ENCODE data around the gene PTPRT. TPM values are rescaled to one million over a fixed set of nuclear protein-coding genes. Genes with fewer than 3 reads are reported as not detected.

The PTPRT gene
- total RNA-seq, 4 donors from 2014 or later: 0.72 to 2.5 (median 1.4) TPM

DNA sequence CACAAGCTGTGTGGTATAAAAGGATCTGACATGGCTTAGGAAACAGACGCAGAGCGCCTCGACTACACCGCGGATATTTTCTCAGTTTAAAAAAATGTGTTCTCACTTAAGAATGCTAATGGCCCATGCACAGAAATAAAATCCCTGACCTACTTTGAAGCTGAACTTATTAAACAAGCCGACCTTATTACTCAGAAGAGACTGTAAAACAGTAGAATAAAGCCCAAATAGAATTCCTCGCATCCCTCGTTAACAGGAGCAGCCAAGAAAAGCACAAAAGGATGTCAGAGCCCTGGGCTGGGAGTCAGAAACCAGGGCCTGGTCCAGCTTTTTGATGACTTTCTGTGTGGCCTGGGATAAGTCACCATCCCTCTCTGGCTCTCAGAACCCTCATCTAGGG, 489.3 kb downstream of the PTPRT start:
- no peak for DNase-seq (ENCODE audit: low spot score in 2 of 2)
- no peak overlapping the region for H3K27ac ChIP-seq
- no peaks in the 10 kb centered on the region for H3K27me3 ChIP-seq
- H3K9me3 ChIP-seq: no peaks in the 10 kb centered on the region
- no peaks in the 10 kb centered on the region for H3K4me1 ChIP-seq
- H3K4me3 ChIP-seq: no peak overlapping the region
- no peak for TF ChIP-seq POLR2A (IDR thresholded peaks at IDR 0.05)
- TF ChIP-seq EP300 (IDR thresholded peaks at IDR 0.05): no peak
- TF ChIP-seq, protein P1, sequence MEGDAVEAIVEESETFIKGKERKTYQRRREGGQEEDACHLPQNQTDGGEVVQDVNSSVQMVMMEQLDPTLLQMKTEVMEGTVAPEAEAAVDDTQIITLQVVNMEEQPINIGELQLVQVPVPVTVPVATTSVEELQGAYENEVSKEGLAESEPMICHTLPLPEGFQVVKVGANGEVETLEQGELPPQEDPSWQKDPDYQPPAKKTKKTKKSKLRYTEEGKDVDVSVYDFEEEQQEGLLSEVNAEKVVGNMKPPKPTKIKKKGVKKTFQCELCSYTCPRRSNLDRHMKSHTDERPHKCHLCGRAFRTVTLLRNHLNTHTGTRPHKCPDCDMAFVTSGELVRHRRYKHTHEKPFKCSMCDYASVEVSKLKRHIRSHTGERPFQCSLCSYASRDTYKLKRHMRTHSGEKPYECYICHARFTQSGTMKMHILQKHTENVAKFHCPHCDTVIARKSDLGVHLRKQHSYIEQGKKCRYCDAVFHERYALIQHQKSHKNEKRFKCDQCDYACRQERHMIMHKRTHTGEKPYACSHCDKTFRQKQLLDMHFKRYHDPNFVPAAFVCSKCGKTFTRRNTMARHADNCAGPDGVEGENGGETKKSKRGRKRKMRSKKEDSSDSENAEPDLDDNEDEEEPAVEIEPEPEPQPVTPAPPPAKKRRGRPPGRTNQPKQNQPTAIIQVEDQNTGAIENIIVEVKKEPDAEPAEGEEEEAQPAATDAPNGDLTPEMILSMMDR (IDR thresholded peaks at IDR 0.05): no peak
- no peak for TF ChIP-seq POLR2AphosphoS5 (IDR thresholded peaks at IDR 0.05)
- WGBS: 52% methylated on average over 8 of the region's 8 CpGs
- H3K36me3 ChIP-seq: no peaks in the 10 kb centered on the region

DNA sequence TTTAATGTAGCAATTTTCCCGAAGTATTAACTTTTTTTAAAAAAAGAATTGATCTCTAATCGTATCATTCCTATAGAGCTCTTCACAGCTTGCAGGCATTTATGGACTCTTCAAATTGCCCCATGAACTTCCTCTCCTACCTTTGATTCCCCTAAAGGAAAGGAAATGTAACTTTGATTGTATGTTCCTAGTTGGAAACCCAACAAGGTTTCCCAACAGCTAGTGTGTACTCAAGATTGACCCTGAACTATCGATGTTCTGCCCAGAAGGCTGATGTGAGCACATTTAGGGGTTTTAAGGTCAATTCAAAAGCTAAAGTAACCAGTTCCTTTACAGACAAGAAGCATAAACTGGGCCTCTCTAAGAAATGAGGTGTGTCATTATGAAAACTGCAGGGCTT, 491.7 kb downstream of the PTPRT start:
- Histone ChIP-seq H3K9me3 (no peaks in the 10 kb centered on the region), H3K27me3 (no peaks in the 10 kb centered on the region), H3K36me3 (no peaks in the 10 kb centered on the region), H3K27ac (no peak overlapping the region), H3K4me3 (no peak overlapping the region), H3K4me1 (no peaks in the 10 kb centered on the region)
- no peak for DNase-seq (ENCODE audit: low spot score in 2 of 2)
- TF ChIP-seq, protein P1 (IDR thresholded peaks at IDR 0.05): no peak
- no peak for TF ChIP-seq POLR2AphosphoS5 (IDR thresholded peaks at IDR 0.05)
- TF ChIP-seq POLR2A (IDR thresholded peaks at IDR 0.05): no peak
- no peak for TF ChIP-seq EP300 (IDR thresholded peaks at IDR 0.05)
- 73% methylated on average over 3 of the region's 3 CpGs for WGBS

DNA sequence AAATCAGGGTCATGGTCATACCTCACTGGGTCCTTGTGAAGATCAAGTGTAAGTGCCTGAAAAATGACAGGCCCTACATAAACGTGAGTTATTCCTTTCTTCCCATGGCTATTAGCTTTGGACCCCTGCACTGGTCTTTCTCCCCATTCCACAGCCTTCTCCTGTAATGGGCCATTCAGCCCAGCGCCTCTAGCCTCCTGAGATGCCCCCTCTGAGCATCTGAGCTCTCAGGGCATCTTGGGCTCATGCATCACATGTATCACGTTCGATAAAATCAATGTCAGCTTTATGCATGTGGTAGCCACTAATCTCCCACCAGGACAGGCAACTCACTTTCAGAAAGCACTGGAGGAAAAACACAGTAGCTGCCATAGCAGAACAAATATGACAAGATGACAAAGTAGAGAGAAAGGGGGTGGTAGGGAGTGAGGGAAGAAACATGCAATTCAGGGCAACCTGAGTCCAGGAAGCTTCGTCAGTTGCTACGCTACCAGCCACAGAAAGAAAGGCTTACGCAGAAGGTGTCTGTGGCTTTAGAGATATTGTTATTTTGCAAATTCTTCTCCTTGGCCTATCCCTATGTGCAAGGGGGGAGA, 498.8 kb downstream of the PTPRT start:
- Histone ChIP-seq H3K27me3 (no peaks in the 10 kb centered on the region), H3K27ac (no peak overlapping the region), H3K36me3 (no peaks in the 10 kb centered on the region), H3K9me3 (no peaks in the 10 kb centered on the region), H3K4me1 (no peaks in the 10 kb centered on the region), H3K4me3 (no peak overlapping the region)
- TF ChIP-seq POLR2A (IDR thresholded peaks at IDR 0.05): no peak
- TF ChIP-seq, protein P1 (IDR thresholded peaks at IDR 0.05): no peak
- no peak for TF ChIP-seq EP300 (IDR thresholded peaks at IDR 0.05)
- no peak for TF ChIP-seq POLR2AphosphoS5 (IDR thresholded peaks at IDR 0.05)
- no peak for DNase-seq (ENCODE audit: low spot score in 2 of 2)
- WGBS: 86% methylated on average over 7 of the region's 7 CpGs

DNA sequence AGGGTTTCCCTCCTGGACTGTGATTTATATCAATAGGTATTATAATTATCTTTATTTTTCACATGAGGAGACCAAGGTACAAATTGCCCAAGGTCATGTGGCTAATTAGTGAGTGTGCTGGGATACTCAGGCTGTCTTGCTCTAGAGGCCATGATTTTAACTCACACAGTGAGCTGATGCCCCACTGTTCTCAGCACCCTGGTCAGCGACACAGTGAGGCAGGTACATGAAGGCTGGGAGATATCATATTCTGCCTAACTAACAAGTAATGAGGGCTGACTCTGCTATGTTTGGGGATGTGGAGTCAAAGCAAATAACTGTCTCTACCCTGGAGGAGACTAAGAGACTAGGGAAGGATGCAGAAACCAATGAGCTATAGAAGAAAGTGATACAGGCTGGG, 501.1 kb downstream of the PTPRT start:
- Histone ChIP-seq H3K36me3 (no peaks in the 10 kb centered on the region), H3K9me3 (no peaks in the 10 kb centered on the region), H3K4me1 (no peaks in the 10 kb centered on the region), H3K27ac (no peak overlapping the region), H3K27me3 (no peaks in the 10 kb centered on the region), H3K4me3 (no peak overlapping the region)
- 25% methylated on average over 1 of the region's 1 CpG for WGBS
- DNase-seq (ENCODE audit: low spot score in 2 of 2): no peak
- TF ChIP-seq EP300 (IDR thresholded peaks at IDR 0.05): no peak
- no peak for TF ChIP-seq POLR2AphosphoS5 (IDR thresholded peaks at IDR 0.05)
- TF ChIP-seq POLR2A (IDR thresholded peaks at IDR 0.05): no peak
- TF ChIP-seq, protein P1 (IDR thresholded peaks at IDR 0.05): no peak

DNA sequence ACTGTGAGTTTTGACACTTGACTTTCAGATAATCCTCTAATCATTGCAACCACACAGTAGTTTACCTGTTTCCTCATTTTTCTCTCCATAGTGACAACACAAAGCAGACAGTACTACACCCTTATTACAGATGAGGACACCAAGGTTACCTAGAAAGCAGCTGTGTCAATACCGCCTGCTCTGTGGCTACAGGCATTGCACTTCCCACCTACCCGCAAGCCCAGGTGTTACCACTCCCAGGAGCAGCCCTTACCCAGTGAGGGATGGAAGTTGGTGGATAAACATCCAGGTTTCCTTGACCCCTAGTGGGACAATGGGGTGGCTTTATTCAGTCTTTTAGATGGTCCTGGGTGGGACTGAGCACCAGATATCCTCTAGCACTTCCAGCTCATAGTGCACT, 503.6 kb downstream of the PTPRT start:
- WGBS: 91% methylated on average over 1 of the region's 2 CpGs
- H3K36me3 ChIP-seq: no peaks in the 10 kb centered on the region
- no peaks in the 10 kb centered on the region for H3K4me1 ChIP-seq
- TF ChIP-seq POLR2AphosphoS5 (IDR thresholded peaks at IDR 0.05): no peak
- DNase-seq (ENCODE audit: low spot score in 2 of 2): no peak
- no peaks in the 10 kb centered on the region for H3K27me3 ChIP-seq
- no peaks in the 10 kb centered on the region for H3K9me3 ChIP-seq
- no peak overlapping the region for H3K27ac ChIP-seq
- no peak overlapping the region for H3K4me3 ChIP-seq

DNA sequence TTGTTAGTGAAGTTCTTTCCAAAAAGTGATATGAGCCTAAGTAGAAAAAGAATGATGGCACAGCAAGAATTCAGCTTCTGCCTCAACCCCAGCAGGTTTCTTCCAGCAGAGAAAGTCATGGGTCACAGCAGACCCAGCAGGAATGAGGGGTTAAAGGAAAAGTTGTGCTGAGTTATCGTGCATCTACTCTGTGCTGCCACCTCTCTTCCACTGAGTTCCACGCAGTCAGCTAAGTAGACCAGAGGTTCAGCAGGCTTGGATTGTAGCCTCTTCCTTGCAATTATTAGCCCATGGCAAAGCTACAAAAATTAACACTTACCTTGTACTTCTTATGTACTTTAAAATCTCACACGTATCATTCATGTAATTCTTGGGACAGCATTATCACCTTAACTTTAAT, 510.8 kb downstream of the PTPRT start:
- Histone ChIP-seq H3K9me3 (no peaks in the 10 kb centered on the region), H3K36me3 (no peaks in the 10 kb centered on the region), H3K4me3 (no peak overlapping the region), H3K4me1 (no peaks in the 10 kb centered on the region), H3K27me3 (no peaks in the 10 kb centered on the region), H3K27ac (no peak overlapping the region)
- no peak for DNase-seq (ENCODE audit: low spot score in 2 of 2)
- WGBS: 45% methylated on average over 3 of the region's 3 CpGs
- no peak for TF ChIP-seq POLR2A (IDR thresholded peaks at IDR 0.05)
- TF ChIP-seq, protein P1 (IDR thresholded peaks at IDR 0.05): no peak
- no peak for TF ChIP-seq EP300 (IDR thresholded peaks at IDR 0.05)

Data from suprapubic skin (tissue), 4 donors.